NT2/D1 (cell line): ENCODE results near the gene SINHCAF.

Experiments
- YY1 ChIP-seq: IDR thresholded peaks from 2 replicates; pipeline ENCODE4 v1.6.1; 2011; ENCODE audit not compliant: insufficient read length, insufficient read depth
- ZNF274 ChIP-seq: IDR thresholded peaks from 2 replicates; pipeline ENCODE4 v1.6.1; 2011; ENCODE audit warnings: mild to moderate bottlenecking, low read depth, low read length

GRCh38 chr12:31353750-31354708 lies 28.1 kb upstream of the SINHCAF start:
- TF ChIP-seq YY1 (no peak), ZNF274 (no peak)
